Testis (tissue), 2 donors: ENCODE data around the gene PUM1.

Experiments
- CTCF ChIP-seq, 3 experiments: fragments of 450-650 bp in 2 of 3; fragments of 200-600 bp in 1 of 3; sonication (generic) in 1 of 3; IDR thresholded peaks; one replicate each; pipeline ENCODE4 v1.5.1; 2016 to 2019; ENCODE audit warnings: antibody characterized with exemption in 3 of 3, mild to moderate bottlenecking in 2 of 3, moderate library complexity in 1 of 3
- POLR2A ChIP-seq: fragments of 450-650 bp; IDR thresholded peaks from one replicate; pipeline ENCODE4 v1.6.1; 2017; ENCODE audit warnings: antibody characterized with exemption, mild to moderate bottlenecking, moderate library complexity

- TF ChIP-seq CTCF (IDR thresholded peaks at IDR 0.05) (no peak), POLR2A (no peak)
These were observed 170.1 kb downstream of the PUM1 start for GRCh38 chr1:30895382-30895943.
